HUES48 (cell line): Measurements from ENCODE around the gene MACROD2.

Source experiments
- H3K27ac ChIP-seq: one replicate; pipeline ENCODE4 v1.7.0; 2013; ENCODE audit warnings: low read depth, low read length, inconsistent platforms
- H3K27me3 ChIP-seq: 2 replicates; pipeline ENCODE4 v1.6.1; 2013; ENCODE audit warnings: mild to moderate bottlenecking, low read length; ENCODE audit not compliant: control insufficient read depth, insufficient read depth
- H3K36me3 ChIP-seq: 2 replicates; pipeline ENCODE4 v1.6.1; 2013; ENCODE audit warnings: low read length; ENCODE audit not compliant: control insufficient read depth, insufficient read depth
- H3K4me1 ChIP-seq: 2 replicates; pipeline ENCODE4 v1.6.1; 2013; ENCODE audit warnings: mild to moderate bottlenecking, low read length; ENCODE audit not compliant: control insufficient read depth, insufficient read depth
- H3K4me3 ChIP-seq: 2 replicates; pipeline ENCODE4 v1.5.1; 2013; ENCODE audit warnings: mild to moderate bottlenecking, low read depth, low read length
- H3K9ac ChIP-seq: 2 replicates; pipeline ENCODE4 v1.6.1; 2013; ENCODE audit warnings: mild to moderate bottlenecking, low read depth, low read length, moderate library complexity
- H3K9me3 ChIP-seq: 2 replicates; pipeline ENCODE4 v1.6.1; 2013; ENCODE audit warnings: low read length; ENCODE audit not compliant: control insufficient read depth, insufficient read depth

The MACROD2 gene

DNA sequence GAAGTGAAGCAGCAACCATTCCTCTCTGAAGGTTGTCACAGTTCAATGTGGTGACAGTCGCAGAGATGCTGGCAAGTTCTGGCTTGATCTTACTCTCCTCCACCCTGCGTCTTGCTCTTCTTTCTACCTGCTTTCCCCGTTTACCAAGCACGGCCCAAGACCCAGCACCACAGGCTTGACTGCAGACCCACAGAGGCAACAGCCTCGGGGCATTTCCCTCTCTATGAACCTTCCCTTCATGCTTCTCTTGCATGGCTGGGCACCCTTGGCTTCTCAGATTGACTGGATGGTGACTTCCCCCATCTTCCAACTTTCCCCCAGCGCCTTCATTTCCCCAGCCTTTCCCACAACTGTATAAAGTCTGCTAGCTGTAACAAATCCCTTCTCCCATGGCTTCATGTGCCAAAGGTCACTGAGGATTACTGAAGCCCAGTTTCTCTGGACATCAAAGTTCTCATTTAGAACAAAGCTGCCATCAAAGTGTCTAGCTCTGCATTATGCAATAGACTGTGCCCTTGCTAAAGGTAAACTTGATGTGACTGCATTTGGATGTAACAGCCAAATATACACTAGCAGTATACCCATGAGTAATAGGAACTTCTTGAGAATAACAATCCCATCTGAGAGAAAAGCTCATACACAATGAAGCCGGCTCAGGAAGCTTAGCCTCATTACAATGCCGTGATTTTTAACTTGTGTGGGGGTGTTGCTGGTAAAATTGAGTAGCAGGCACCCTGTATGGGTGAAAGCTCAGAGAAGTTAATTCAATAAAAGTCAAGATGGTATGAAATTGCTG is 1065.1 kb downstream of the MACROD2 start:
- Histone ChIP-seq H3K27me3 (no peaks in the 10 kb centered on the region), H3K36me3 (no peaks in the 10 kb centered on the region), H3K9me3 (no peaks in the 10 kb centered on the region), H3K9ac (no peak overlapping the region), H3K27ac (no peak overlapping the region), H3K4me1 (no peaks in the 10 kb centered on the region), H3K4me3 (no peak overlapping the region)

DNA sequence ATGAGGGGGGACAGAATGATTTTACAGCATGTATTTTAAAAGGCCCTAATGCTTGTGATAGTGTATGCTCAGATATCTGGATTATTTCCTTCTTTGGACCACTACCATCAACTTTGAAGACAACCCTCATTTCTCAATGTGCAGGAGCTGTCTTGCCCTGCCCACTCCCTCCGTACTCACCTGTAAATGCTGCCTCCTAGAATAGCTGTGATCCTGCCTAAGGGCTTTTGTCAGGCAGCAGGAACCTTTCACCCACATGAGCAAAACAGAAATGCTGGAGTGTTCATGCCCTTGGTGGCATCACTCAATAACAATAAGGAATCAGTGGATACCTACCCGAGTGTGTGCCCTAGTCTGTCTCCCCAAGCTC is 1065.7 kb downstream of the MACROD2 start:
- no peaks in the 10 kb centered on the region for H3K27me3 ChIP-seq
- H3K27ac ChIP-seq: no peak overlapping the region
- no peak overlapping the region for H3K4me3 ChIP-seq
- no peak overlapping the region for H3K9ac ChIP-seq
- no peaks in the 10 kb centered on the region for H3K4me1 ChIP-seq
- H3K9me3 ChIP-seq: no peaks in the 10 kb centered on the region
- no peaks in the 10 kb centered on the region for H3K36me3 ChIP-seq

DNA sequence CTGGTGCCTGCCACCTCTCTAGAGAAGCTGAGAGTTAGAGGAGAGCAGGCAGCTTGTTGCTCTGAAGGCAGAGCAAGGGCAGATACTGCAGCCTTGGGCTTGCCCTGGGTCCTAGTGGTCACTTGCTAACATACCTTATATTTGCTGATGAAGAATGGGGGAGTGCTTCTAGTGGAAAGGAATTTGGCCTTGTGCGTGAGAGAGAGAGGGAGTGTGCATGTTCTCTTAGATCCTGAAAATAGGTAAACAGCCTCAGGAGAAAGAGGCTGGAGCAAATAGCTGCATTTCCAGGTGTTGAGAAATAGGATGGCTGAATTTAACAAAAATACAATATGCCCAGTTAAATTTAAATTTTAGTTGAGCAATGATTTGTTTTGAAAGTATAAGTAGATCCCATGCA is 1066.6 kb downstream of the MACROD2 start:
- Histone ChIP-seq H3K4me3 (no peak overlapping the region), H3K9ac (no peak overlapping the region), H3K27ac (no peak overlapping the region), H3K9me3 (no peaks in the 10 kb centered on the region), H3K27me3 (no peaks in the 10 kb centered on the region), H3K4me1 (no peaks in the 10 kb centered on the region), H3K36me3 (no peaks in the 10 kb centered on the region)

DNA sequence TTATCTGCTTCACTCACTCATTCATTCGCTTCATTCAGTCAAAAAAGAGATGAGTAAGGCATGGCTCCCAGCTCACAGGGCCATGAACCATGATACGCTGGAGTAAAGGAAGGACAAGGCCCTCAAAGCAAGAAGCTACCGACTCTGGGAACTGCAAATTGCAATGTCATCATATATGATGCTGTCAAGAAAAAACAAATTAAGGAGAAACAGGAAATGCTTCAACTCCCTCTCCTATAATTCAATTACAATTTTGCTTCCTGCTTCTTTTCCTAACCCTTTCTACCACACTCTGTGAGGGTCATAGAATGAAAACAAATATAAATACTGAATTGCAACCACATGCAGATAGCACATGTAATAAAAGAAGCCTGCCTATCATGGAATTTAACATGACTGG is 1067.8 kb downstream of the MACROD2 start:
- no peak overlapping the region for H3K9ac ChIP-seq
- no peaks in the 10 kb centered on the region for H3K36me3 ChIP-seq
- no peaks in the 10 kb centered on the region; the same call in 1 of the 2 replicates for H3K9me3 ChIP-seq
- H3K27ac ChIP-seq: no peak overlapping the region
- no peak overlapping the region for H3K4me3 ChIP-seq
- no peaks in the 10 kb centered on the region for H3K4me1 ChIP-seq
- H3K27me3 ChIP-seq: no peaks in the 10 kb centered on the region

DNA sequence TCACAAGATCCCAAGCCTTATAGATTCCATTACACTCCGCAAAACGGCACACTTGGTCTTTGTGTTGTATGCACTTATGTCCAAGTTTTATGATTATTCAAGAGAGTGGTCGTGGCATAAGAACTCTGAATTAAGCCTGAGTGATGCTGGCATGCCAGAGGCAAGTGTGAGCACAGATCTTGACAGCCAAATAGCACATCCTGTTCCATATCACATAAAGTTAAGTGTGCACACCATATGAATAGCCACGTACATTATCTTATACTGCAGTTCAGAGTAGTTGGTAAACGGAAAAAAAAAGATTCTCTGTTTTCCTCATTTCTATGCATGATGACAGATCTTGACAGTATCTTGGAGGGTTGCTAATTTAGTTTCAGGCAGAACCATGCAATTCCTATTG is 1069.4 kb downstream of the MACROD2 start:
- no peaks in the 10 kb centered on the region for H3K36me3 ChIP-seq
- H3K27me3 ChIP-seq: no peaks in the 10 kb centered on the region
- no peaks in the 10 kb centered on the region for H3K4me1 ChIP-seq
- H3K9me3 ChIP-seq: no peaks in the 10 kb centered on the region; the same call in 1 of the 2 replicates
- no peak overlapping the region for H3K27ac ChIP-seq
- no peak overlapping the region for H3K9ac ChIP-seq
- no peak overlapping the region for H3K4me3 ChIP-seq

DNA sequence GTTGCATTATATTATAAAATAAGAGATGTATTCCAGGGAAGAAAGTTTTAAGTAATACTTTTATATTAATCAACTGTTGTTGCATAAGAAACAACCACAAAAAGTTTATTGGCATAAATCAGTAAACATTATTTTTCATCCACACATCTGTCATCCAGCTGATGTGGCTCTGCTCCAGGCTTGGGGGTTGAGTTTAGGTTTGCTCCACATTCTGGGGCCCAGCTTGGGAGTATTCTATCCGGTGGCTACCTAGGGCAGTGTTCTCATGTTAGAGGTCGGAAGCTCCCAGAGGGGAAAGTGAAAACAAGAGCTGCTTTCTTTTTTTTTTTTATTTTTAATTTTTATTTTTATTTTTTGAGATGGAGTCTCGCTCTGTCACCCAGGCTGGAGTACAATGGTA is 1070.5 kb downstream of the MACROD2 start:
- no peak overlapping the region for H3K9ac ChIP-seq
- H3K4me3 ChIP-seq: no peak overlapping the region
- no peak overlapping the region for H3K27ac ChIP-seq
- no peaks in the 10 kb centered on the region for H3K4me1 ChIP-seq
- H3K9me3 ChIP-seq: no peaks in the 10 kb centered on the region; the same call in 1 of the 2 replicates
- H3K36me3 ChIP-seq: no peaks in the 10 kb centered on the region
- no peaks in the 10 kb centered on the region for H3K27me3 ChIP-seq

DNA sequence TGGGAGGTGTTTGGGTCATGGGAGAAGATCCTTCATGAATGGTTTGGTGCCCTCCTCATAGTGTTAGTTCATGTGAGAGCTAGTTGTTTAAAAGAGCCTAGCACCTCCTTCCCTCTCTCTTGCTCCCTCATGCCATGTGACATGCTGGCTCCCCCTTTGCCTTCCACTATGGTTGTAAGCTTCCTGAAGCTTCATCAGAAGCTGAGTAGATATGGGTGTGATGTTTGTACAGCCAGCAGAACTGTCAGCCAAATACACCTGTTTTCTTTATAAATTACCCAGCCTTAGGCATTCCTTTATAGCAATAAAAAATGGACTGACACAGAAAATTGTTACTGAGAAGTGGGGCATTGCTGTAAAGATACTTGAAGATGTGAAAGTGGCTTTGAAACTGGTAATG is 1073.2 kb downstream of the MACROD2 start:
- no peak overlapping the region for H3K4me3 ChIP-seq
- H3K9ac ChIP-seq: no peak overlapping the region
- no peaks in the 10 kb centered on the region for H3K4me1 ChIP-seq
- no peak overlapping the region for H3K27ac ChIP-seq
- H3K27me3 ChIP-seq: no peaks in the 10 kb centered on the region
- H3K9me3 ChIP-seq: no peaks in the 10 kb centered on the region; the same call in 1 of the 2 replicates
- H3K36me3 ChIP-seq: no peaks in the 10 kb centered on the region

DNA sequence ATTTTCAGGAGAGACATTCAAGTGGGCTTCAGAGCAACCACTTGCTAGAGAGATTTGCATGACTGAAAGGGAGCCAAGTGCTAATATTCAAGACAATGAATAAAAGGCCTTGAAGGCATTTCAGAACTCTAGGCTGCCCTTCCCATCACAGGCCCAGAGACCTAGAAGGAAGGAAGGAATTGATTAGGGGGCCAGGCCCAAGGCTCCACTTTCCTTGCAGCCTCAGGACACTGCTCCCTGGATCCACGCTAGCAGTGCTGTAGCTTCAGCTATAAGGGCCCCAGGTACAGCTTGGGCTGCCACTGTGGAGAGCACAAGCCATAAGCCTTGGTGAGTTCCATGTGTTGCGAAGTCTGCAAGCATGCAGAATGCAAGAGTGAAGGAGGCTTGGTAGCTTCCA is 1074.0 kb downstream of the MACROD2 start:
- no peak overlapping the region for H3K9ac ChIP-seq
- H3K4me3 ChIP-seq: no peak overlapping the region
- H3K4me1 ChIP-seq: no peaks in the 10 kb centered on the region
- no peak overlapping the region for H3K27ac ChIP-seq
- H3K9me3 ChIP-seq: no peaks in the 10 kb centered on the region; the same call in 1 of the 2 replicates
- H3K27me3 ChIP-seq: no peaks in the 10 kb centered on the region
- no peaks in the 10 kb centered on the region for H3K36me3 ChIP-seq

DNA sequence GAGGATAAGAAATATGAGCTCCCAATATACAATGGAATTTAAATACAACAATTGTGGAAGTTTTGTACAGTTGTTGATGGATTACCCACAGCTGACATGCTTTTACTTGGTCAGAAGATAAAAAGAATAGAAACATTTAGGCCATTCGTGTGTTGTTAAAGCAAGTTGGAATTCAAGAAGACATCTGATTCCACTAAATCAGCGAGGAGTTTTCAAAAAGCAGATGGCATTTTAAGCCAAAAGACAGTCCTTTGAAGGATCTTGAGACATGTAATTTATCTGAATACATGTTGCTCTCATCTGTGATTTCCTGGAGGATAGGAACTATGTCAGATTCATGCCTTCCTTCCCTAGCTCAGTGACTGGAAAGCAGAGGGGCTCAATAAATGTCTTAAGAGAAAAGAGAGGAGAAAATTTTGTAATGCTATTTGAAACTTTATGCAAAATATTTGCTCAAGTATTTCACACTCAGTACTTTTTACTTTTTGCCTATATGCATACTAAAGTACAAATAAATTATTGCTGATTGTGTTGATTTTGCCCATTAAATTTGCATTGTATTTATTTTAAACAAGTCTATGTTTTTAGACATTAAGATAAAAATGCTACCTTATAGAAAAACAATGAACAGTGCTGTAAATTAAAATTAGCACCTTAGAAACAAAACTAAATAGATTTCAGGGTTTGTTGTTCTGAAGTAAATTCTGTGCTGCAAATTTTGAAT is 1075.9 kb downstream of the MACROD2 start:
- H3K27ac ChIP-seq: no peak overlapping the region
- H3K36me3 ChIP-seq: no peaks in the 10 kb centered on the region

DNA sequence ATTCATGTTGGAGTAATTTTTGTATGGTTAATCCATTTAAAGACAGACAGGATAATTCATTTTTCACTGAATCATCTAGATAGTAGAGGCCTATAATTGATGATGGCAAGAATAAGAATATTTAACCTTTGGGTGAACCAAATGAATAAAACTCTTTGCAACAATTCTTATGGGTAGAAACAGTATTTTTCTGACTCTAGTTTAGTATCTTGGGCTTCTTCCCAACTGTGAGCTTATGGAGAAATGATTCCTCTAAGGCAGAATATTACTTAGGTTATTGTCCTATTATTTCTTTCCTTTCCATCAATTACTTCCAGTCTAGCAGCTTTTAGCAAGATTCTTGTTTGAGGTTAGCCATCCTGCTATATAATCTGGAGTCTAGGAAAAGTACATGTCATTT is 1077.0 kb downstream of the MACROD2 start:
- H3K27ac ChIP-seq: no peak overlapping the region
- H3K9me3 ChIP-seq: no peaks in the 10 kb centered on the region; the same call in 1 of the 2 replicates
- peaks cover 2% of the 10 kb centered on the region; the same call in 1 of the 2 replicates for H3K4me1 ChIP-seq
- H3K27me3 ChIP-seq: no peaks in the 10 kb centered on the region
- H3K36me3 ChIP-seq: no peaks in the 10 kb centered on the region
- no peak overlapping the region for H3K4me3 ChIP-seq
- H3K9ac ChIP-seq: no peak overlapping the region

More for the DNA sequence above, 1075.9 kb downstream of the MACROD2 start:
- no peaks in the 10 kb centered on the region; the same call in 1 of the 2 replicates for H3K9me3 ChIP-seq
- H3K9ac ChIP-seq: no peak overlapping the region
- no peaks in the 10 kb centered on the region for H3K27me3 ChIP-seq
- H3K4me1 ChIP-seq: no peaks in the 10 kb centered on the region
- no peak overlapping the region for H3K4me3 ChIP-seq

DNA sequence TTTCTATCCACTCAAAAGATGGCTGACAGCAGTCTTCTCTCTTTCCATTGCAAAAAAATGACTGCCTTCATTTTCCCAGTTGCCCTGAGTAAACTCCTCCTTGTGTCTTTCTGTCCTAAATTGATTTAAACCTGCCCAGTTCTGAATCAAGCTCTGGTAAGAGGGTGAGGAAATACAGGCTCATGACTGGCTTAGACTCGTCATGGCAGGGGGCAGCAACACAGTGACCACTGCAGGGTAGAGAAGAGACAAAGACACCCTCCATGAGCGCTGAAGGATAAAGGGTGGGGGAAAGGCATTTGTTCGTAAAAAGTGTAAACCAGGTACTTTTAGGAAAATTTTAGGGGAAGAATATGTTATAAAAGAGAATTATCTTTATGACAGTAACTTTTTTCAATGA is 1080.3 kb downstream of the MACROD2 start:
- H3K27ac ChIP-seq: no peak overlapping the region
- no peaks in the 10 kb centered on the region for H3K27me3 ChIP-seq
- no peak overlapping the region for H3K4me3 ChIP-seq
- no peaks in the 10 kb centered on the region for H3K9me3 ChIP-seq
- H3K4me1 ChIP-seq: peaks cover 12% of the 10 kb centered on the region; the same call in 1 of the 2 replicates
- no peaks in the 10 kb centered on the region for H3K36me3 ChIP-seq
- no peak overlapping the region for H3K9ac ChIP-seq
